Measurements from ENCODE around the gene SYNPO2. TPM values are rescaled to one million over a fixed set of nuclear protein-coding genes. Genes with fewer than 3 reads are reported as not detected.
"Not testable (repeated sequence)": the region's sequence is repeated elsewhere in the genome, so short reads cannot be mapped to it uniquely, and the experiment has no call there.

Gene SYNPO2
- total RNA-seq, 2 experiments from 2014 or later = 0.96 to 1.2 TPM

GRCh38 chr4:118858779-118859178, 29.9 kb upstream of the SYNPO2 start:
- POLR2A ChIA-PET = no interaction called here
- no peak for ATAC-seq (ENCODE audit: low read depth)

GRCh38 chr4:118865091-118865708, 23.5 kb upstream of the SYNPO2 start:
- Mint-ChIP-seq H3K36me3 (peaks cover 1% of the 10 kb centered on the region), H3K27me3 (peaks cover 3% of the 10 kb centered on the region), H3K9me3 (no peaks in the 10 kb centered on the region), H3K4me1 (no peaks in the 10 kb centered on the region), H3K27ac (no peak overlapping the region), H3K4me3 (no peak overlapping the region)
- ATAC-seq (ENCODE audit: low read depth) (peak; percentile 45), DNase-seq (no peak)
- POLR2A ChIA-PET = interaction anchor here (1.0 kb wide), 1 partner anchor 30 kb away, joined by 3 read pairs; no protein-coding TSS in a partner anchor

More at GRCh38 chr4:118858779-118859178, 29.9 kb upstream of the SYNPO2 start:
- no peaks in the 10 kb centered on the region for H3K4me1 Mint-ChIP-seq
- H3K4me3 Mint-ChIP-seq = no peak overlapping the region
- H3K27ac Mint-ChIP-seq = no peak overlapping the region
- H3K9me3 Mint-ChIP-seq = no peaks in the 10 kb centered on the region
- no peaks in the 10 kb centered on the region for H3K36me3 Mint-ChIP-seq
- peaks cover 3% of the 10 kb centered on the region for H3K27me3 Mint-ChIP-seq
- no peak for DNase-seq

- H3K4me1 Mint-ChIP-seq = no peaks in the 10 kb centered on the region
These were observed 22.2 kb upstream of the SYNPO2 start for GRCh38 chr4:118866442-118866841.

GRCh38 chr4:118867311-118868067, 21.2 kb upstream of the SYNPO2 start:
- ATAC-seq (ENCODE audit: low read depth) = no peak
- Mint-ChIP-seq H3K36me3 (peaks cover 1% of the 10 kb centered on the region), H3K27me3 (peaks cover 3% of the 10 kb centered on the region)

More at GRCh38 chr4:118866442-118866841, 22.2 kb upstream of the SYNPO2 start:
- Mint-ChIP-seq H3K36me3 (peaks cover 1% of the 10 kb centered on the region), H3K9me3 (no peaks in the 10 kb centered on the region), H3K27me3 (peaks cover 3% of the 10 kb centered on the region), H3K27ac (no peak overlapping the region), H3K4me3 (no peak overlapping the region)
- DNase-seq (no peak), ATAC-seq (ENCODE audit: low read depth) (no peak)
- POLR2A ChIA-PET = no interaction called here

GRCh38 chr4:118869808-118870342, 18.8 kb upstream of the SYNPO2 start:
- Mint-ChIP-seq H3K27ac (no peak overlapping the region), H3K9me3 (no peaks in the 10 kb centered on the region), H3K27me3 (no peaks in the 10 kb centered on the region), H3K36me3 (peaks cover 1% of the 10 kb centered on the region), H3K4me1 (no peaks in the 10 kb centered on the region), H3K4me3 (no peak overlapping the region)
- POLR2A ChIA-PET = no interaction called here
- ATAC-seq (ENCODE audit: low read depth) = no peak
- no peak for DNase-seq

More at GRCh38 chr4:118867311-118868067, 21.2 kb upstream of the SYNPO2 start:
- H3K4me1 Mint-ChIP-seq = no peaks in the 10 kb centered on the region
- no peaks in the 10 kb centered on the region for H3K9me3 Mint-ChIP-seq
- no peak overlapping the region for H3K27ac Mint-ChIP-seq
- H3K4me3 Mint-ChIP-seq = no peak overlapping the region
- POLR2A ChIA-PET = no interaction called here
- DNase-seq = no peak

- H3K4me3 Mint-ChIP-seq = no peak overlapping the region
- DNase-seq = no peak
- H3K4me1 Mint-ChIP-seq = no peaks in the 10 kb centered on the region
- no peak for ATAC-seq (ENCODE audit: low read depth)
- POLR2A ChIA-PET = no interaction called here
- H3K27me3 Mint-ChIP-seq = peaks cover 3% of the 10 kb centered on the region
- no peaks in the 10 kb centered on the region for H3K36me3 Mint-ChIP-seq
- H3K27ac Mint-ChIP-seq = no peak overlapping the region
- H3K9me3 Mint-ChIP-seq = peaks cover 1% of the 10 kb centered on the region
These were observed 16.5 kb upstream of the SYNPO2 start for GRCh38 chr4:118872181-118872580.

GRCh38 chr4:118877797-118878196, 10.9 kb upstream of the SYNPO2 start:
- POLR2A ChIA-PET = no interaction called here
- Mint-ChIP-seq H3K27me3 (peaks cover 3% of the 10 kb centered on the region), H3K9me3 (peaks cover 6% of the 10 kb centered on the region), H3K4me3 (no peak overlapping the region), H3K36me3 (no peaks in the 10 kb centered on the region), H3K27ac (no peak overlapping the region), H3K4me1 (no peaks in the 10 kb centered on the region)
- DNase-seq = no peak
- ATAC-seq (ENCODE audit: low read depth) = no peak

GRCh38 chr4:118878507-118878906, 10.1 kb upstream of the SYNPO2 start:
- H3K27ac Mint-ChIP-seq; H3K36me3 Mint-ChIP-seq; ATAC-seq (ENCODE audit: low read depth); H3K9me3 Mint-ChIP-seq; H3K4me3 Mint-ChIP-seq; H3K4me1 Mint-ChIP-seq; DNase-seq; H3K27me3 Mint-ChIP-seq; POLR2A ChIA-PET: not testable (repeated sequence)

- H3K36me3 Mint-ChIP-seq = no peaks in the 10 kb centered on the region
- no peak for ATAC-seq (ENCODE audit: low read depth)
- POLR2A ChIA-PET = no interaction called here
- DNase-seq = no peak
- peaks cover 3% of the 10 kb centered on the region for H3K27me3 Mint-ChIP-seq
- H3K4me3 Mint-ChIP-seq = no peak overlapping the region
- H3K4me1 Mint-ChIP-seq = no peaks in the 10 kb centered on the region
- no peak overlapping the region for H3K27ac Mint-ChIP-seq
- peaks cover 6% of the 10 kb centered on the region for H3K9me3 Mint-ChIP-seq
These were observed 9.2 kb upstream of the SYNPO2 start for GRCh38 chr4:118879409-118879808.

- H3K9me3 Mint-ChIP-seq = peaks cover 5% of the 10 kb centered on the region
- H3K27ac Mint-ChIP-seq = no peak overlapping the region
- POLR2A ChIA-PET = no interaction called here
- ATAC-seq (ENCODE audit: low read depth) (no peak), DNase-seq (no peak)
- no peak overlapping the region for H3K4me3 Mint-ChIP-seq
- peaks cover 11% of the 10 kb centered on the region for H3K27me3 Mint-ChIP-seq
- no peaks in the 10 kb centered on the region for H3K36me3 Mint-ChIP-seq
- H3K4me1 Mint-ChIP-seq = no peaks in the 10 kb centered on the region
These were observed 7.0 kb upstream of the SYNPO2 start for GRCh38 chr4:118881512-118882146.

- DNase-seq (no peak), ATAC-seq (ENCODE audit: low read depth) (peak; percentile 48)
- H3K36me3 Mint-ChIP-seq = no peaks in the 10 kb centered on the region
- H3K9me3 Mint-ChIP-seq = no peaks in the 10 kb centered on the region
- peaks cover 5% of the 10 kb centered on the region for H3K4me1 Mint-ChIP-seq
- H3K27me3 Mint-ChIP-seq = peaks cover 22% of the 10 kb centered on the region
- POLR2A ChIA-PET = no interaction called here
- no peak overlapping the region for H3K27ac Mint-ChIP-seq
- H3K4me3 Mint-ChIP-seq = no peak overlapping the region
These were observed 4.8 kb upstream of the SYNPO2 start for GRCh38 chr4:118883861-118884260.

- Mint-ChIP-seq H3K4me1 (peaks cover 10% of the 10 kb centered on the region), H3K27me3 (peaks cover 29% of the 10 kb centered on the region), H3K36me3 (no peaks in the 10 kb centered on the region), H3K27ac (no peak overlapping the region), H3K4me3 (no peak overlapping the region), H3K9me3 (no peaks in the 10 kb centered on the region)
- POLR2A ChIA-PET = no interaction called here
- ATAC-seq (ENCODE audit: low read depth) (no peak), DNase-seq (no peak)
These were observed 3.9 kb upstream of the SYNPO2 start for GRCh38 chr4:118884716-118885115.

GRCh38 chr4:118889312-118889691, 648 bp downstream of the SYNPO2 start:
- POLR2A ChIA-PET = no interaction called here

More at GRCh38 chr4:118889312-118889691, 648 bp downstream of the SYNPO2 start:
- ATAC-seq (ENCODE audit: low read depth) (no peak), DNase-seq (no peak)
- peak overlapping the region; percentile 73 for H3K4me3 Mint-ChIP-seq
- no peaks in the 10 kb centered on the region for H3K36me3 Mint-ChIP-seq
- H3K4me1 Mint-ChIP-seq = peaks cover 11% of the 10 kb centered on the region
- H3K27ac Mint-ChIP-seq = no peak overlapping the region
- H3K27me3 Mint-ChIP-seq = peaks cover 48% of the 10 kb centered on the region
- no peaks in the 10 kb centered on the region for H3K9me3 Mint-ChIP-seq

Data from activated naive CD8-positive, alpha-beta T cell treated with anti-CD3 and anti-CD28 coated beads, Interleukin-2, amount 10 ng/mL, durations not matched to agents 7 days and 5 days (primary cell).